WTC11 (cell line): ENCODE data around the gene REPIN1.

Source experiments
- ATF1 ChIP-seq: sonication (generic); formaldehyde crosslinking; IDR thresholded peaks from 2 replicates; pipeline ENCODE4 v1.8.1; 2023; ENCODE audit warnings: mild to moderate bottlenecking, moderate library complexity, missing genetic modification reagents
- SOX15 ChIP-seq: fragments of 250-450 bp; sonication (Bioruptor Pico); IDR thresholded peaks from 2 replicates; pipeline ENCODE4 v1.9.0; 2021; ENCODE audit warnings: mild to moderate bottlenecking
- TEAD4 ChIP-seq: sonication (generic); formaldehyde crosslinking; IDR thresholded peaks from 2 replicates; pipeline ENCODE4 v1.8.0; 2022; ENCODE audit warnings: mild to moderate bottlenecking, missing genetic modification reagents
- ZNF263 ChIP-seq: sonication (generic); formaldehyde crosslinking; IDR thresholded peaks from 2 replicates; pipeline ENCODE4 v1.8.1; 2022; ENCODE audit warnings: low read depth, mild to moderate bottlenecking, moderate library complexity, missing genetic modification reagents
- TF ChIP-seq, protein P1 (sequence below): fragments of 200-600 bp; IDR thresholded peaks from 2 replicates; pipeline ENCODE4 v1.8.0; 2022; ENCODE audit warnings: antibody characterized with exemption
- TF ChIP-seq, protein P2 (sequence below): sonication (generic); formaldehyde crosslinking; IDR thresholded peaks from 2 replicates; pipeline ENCODE4 v1.8.1; 2023; ENCODE audit warnings: mild to moderate bottlenecking, missing genetic modification reagents, moderate library complexity
- TF ChIP-seq, protein P3 (sequence below): sonication (generic); formaldehyde crosslinking; IDR thresholded peaks from 2 replicates; pipeline ENCODE4 v1.8.0; 2022; ENCODE audit warnings: mild to moderate bottlenecking, missing genetic modification reagents
- TF ChIP-seq, protein P4 (sequence below): sonication (generic); formaldehyde crosslinking; IDR thresholded peaks from 2 replicates; pipeline ENCODE4 v1.8.1; 2022; ENCODE audit warnings: missing genetic modification reagents, borderline replicate concordance
- TF ChIP-seq, protein P5 (sequence below): sonication (generic); formaldehyde crosslinking; IDR thresholded peaks from 2 replicates; pipeline ENCODE4 v1.8.0; 2022; ENCODE audit warnings: mild to moderate bottlenecking, missing genetic modification reagents
- TF ChIP-seq, protein P6 (sequence below): sonication (generic); formaldehyde crosslinking; IDR thresholded peaks from 2 replicates; pipeline ENCODE4 v1.8.1; 2022; ENCODE audit warnings: low read depth, missing genetic modification reagents, borderline replicate concordance
- TF ChIP-seq, protein P7 (sequence below): sonication (generic); formaldehyde crosslinking; IDR thresholded peaks from 2 replicates; pipeline ENCODE4 v1.8.0; 2023; ENCODE audit warnings: missing genetic modification reagents, mild to moderate bottlenecking, borderline replicate concordance
- TF ChIP-seq, protein P8 (sequence below): sonication (generic); formaldehyde crosslinking; IDR thresholded peaks from 2 replicates; pipeline ENCODE4 v1.8.1; 2023; ENCODE audit warnings: mild to moderate bottlenecking, missing genetic modification reagents, moderate library complexity

DNA sequence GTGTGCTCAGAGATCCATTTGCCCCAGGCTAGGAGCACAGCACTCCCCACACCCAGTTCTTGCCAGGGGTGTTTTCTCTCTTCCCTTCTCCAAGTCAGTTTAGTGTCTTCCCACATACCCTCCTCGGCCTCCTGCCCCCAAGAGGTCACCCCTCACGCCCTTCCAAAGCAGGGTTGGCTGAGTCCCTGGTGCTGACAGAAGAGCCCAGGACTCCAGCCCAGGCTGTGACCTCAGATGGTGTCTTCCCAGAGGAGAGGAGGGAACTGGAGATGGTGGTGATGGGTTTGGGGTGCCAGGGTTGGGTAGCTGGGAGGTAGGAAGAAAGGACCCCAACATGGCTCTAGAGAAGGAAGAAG, 30.3 kb downstream of the REPIN1 start:
- TF ChIP-seq, protein P1, sequence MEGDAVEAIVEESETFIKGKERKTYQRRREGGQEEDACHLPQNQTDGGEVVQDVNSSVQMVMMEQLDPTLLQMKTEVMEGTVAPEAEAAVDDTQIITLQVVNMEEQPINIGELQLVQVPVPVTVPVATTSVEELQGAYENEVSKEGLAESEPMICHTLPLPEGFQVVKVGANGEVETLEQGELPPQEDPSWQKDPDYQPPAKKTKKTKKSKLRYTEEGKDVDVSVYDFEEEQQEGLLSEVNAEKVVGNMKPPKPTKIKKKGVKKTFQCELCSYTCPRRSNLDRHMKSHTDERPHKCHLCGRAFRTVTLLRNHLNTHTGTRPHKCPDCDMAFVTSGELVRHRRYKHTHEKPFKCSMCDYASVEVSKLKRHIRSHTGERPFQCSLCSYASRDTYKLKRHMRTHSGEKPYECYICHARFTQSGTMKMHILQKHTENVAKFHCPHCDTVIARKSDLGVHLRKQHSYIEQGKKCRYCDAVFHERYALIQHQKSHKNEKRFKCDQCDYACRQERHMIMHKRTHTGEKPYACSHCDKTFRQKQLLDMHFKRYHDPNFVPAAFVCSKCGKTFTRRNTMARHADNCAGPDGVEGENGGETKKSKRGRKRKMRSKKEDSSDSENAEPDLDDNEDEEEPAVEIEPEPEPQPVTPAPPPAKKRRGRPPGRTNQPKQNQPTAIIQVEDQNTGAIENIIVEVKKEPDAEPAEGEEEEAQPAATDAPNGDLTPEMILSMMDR, result no peak
- TF ChIP-seq ZNF263 (CRISPR knock-in tag), result no peak
- TF ChIP-seq, protein P2, sequence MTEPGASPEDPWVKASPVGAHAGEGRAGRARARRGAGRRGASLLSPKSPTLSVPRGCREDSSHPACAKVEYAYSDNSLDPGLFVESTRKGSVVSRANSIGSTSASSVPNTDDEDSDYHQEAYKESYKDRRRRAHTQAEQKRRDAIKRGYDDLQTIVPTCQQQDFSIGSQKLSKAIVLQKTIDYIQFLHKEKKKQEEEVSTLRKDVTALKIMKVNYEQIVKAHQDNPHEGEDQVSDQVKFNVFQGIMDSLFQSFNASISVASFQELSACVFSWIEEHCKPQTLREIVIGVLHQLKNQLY (CRISPR knock-in tag), result no peak
- no peak for TF ChIP-seq SOX15
- TF ChIP-seq, protein P3, sequence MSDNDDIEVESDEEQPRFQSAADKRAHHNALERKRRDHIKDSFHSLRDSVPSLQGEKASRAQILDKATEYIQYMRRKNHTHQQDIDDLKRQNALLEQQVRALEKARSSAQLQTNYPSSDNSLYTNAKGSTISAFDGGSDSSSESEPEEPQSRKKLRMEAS, result no peak
- TF ChIP-seq, protein P4, sequence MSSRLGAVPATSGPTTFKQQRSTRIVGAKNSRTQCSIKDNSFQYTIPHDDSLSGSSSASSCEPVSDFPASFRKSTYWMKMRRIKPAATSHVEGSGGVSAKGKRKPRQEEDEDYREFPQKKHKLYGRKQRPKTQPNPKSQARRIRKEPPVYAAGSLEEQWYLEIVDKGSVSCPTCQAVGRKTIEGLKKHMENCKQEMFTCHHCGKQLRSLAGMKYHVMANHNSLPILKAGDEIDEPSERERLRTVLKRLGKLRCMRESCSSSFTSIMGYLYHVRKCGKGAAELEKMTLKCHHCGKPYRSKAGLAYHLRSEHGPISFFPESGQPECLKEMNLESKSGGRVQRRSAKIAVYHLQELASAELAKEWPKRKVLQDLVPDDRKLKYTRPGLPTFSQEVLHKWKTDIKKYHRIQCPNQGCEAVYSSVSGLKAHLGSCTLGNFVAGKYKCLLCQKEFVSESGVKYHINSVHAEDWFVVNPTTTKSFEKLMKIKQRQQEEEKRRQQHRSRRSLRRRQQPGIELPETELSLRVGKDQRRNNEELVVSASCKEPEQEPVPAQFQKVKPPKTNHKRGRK, result no peak
- TF ChIP-seq ATF1 (CRISPR knock-in tag), result no peak
- TF ChIP-seq, protein P5, sequence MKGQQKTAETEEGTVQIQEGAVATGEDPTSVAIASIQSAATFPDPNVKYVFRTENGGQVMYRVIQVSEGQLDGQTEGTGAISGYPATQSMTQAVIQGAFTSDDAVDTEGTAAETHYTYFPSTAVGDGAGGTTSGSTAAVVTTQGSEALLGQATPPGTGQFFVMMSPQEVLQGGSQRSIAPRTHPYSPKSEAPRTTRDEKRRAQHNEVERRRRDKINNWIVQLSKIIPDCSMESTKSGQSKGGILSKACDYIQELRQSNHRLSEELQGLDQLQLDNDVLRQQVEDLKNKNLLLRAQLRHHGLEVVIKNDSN (CRISPR knock-in tag), result no peak
- TF ChIP-seq, protein P6, sequence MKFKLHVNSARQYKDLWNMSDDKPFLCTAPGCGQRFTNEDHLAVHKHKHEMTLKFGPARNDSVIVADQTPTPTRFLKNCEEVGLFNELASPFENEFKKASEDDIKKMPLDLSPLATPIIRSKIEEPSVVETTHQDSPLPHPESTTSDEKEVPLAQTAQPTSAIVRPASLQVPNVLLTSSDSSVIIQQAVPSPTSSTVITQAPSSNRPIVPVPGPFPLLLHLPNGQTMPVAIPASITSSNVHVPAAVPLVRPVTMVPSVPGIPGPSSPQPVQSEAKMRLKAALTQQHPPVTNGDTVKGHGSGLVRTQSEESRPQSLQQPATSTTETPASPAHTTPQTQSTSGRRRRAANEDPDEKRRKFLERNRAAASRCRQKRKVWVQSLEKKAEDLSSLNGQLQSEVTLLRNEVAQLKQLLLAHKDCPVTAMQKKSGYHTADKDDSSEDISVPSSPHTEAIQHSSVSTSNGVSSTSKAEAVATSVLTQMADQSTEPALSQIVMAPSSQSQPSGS (CRISPR knock-in tag), result no peak
- TF ChIP-seq, protein P7, sequence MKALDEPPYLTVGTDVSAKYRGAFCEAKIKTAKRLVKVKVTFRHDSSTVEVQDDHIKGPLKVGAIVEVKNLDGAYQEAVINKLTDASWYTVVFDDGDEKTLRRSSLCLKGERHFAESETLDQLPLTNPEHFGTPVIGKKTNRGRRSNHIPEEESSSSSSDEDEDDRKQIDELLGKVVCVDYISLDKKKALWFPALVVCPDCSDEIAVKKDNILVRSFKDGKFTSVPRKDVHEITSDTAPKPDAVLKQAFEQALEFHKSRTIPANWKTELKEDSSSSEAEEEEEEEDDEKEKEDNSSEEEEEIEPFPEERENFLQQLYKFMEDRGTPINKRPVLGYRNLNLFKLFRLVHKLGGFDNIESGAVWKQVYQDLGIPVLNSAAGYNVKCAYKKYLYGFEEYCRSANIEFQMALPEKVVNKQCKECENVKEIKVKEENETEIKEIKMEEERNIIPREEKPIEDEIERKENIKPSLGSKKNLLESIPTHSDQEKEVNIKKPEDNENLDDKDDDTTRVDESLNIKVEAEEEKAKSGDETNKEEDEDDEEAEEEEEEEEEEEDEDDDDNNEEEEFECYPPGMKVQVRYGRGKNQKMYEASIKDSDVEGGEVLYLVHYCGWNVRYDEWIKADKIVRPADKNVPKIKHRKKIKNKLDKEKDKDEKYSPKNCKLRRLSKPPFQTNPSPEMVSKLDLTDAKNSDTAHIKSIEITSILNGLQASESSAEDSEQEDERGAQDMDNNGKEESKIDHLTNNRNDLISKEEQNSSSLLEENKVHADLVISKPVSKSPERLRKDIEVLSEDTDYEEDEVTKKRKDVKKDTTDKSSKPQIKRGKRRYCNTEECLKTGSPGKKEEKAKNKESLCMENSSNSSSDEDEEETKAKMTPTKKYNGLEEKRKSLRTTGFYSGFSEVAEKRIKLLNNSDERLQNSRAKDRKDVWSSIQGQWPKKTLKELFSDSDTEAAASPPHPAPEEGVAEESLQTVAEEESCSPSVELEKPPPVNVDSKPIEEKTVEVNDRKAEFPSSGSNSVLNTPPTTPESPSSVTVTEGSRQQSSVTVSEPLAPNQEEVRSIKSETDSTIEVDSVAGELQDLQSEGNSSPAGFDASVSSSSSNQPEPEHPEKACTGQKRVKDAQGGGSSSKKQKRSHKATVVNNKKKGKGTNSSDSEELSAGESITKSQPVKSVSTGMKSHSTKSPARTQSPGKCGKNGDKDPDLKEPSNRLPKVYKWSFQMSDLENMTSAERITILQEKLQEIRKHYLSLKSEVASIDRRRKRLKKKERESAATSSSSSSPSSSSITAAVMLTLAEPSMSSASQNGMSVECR (CRISPR knock-in tag), result no peak
- TF ChIP-seq, protein P8, sequence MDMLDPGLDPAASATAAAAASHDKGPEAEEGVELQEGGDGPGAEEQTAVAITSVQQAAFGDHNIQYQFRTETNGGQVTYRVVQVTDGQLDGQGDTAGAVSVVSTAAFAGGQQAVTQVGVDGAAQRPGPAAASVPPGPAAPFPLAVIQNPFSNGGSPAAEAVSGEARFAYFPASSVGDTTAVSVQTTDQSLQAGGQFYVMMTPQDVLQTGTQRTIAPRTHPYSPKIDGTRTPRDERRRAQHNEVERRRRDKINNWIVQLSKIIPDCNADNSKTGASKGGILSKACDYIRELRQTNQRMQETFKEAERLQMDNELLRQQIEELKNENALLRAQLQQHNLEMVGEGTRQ (CRISPR knock-in tag), result no peak
- TF ChIP-seq TEAD4, result no peak
